Tibial nerve (tissue), 4 donors: ENCODE measurements around the gene RAB6B. TPM values are rescaled to one million over a fixed set of nuclear protein-coding genes. Genes with fewer than 3 reads are reported as not detected.

Experiments
- DNase-seq, 2 donors: peaks; one replicate each; pipeline ENCODE4 v3.0.0-alpha.2; 2019; ENCODE audit warnings: low spot score in 2 of 2
- H3K27ac ChIP-seq, 4 donors: fragments of 200-600 bp; sonication (generic) in 3 of 4; one replicate each; pipeline ENCODE4 v1.5.1; 2017 to 2019; ENCODE audit warnings: mild to moderate bottlenecking in 1 of 4
- H3K27me3 ChIP-seq, 2 donors: fragments of 200-600 bp; sonication (generic) in 1 of 2; one replicate each; pipeline versions ENCODE4 v1.5.1 to v1.6.0; 2017 to 2019
- H3K36me3 ChIP-seq, 3 donors: fragments of 200-600 bp; sonication (generic); one replicate each; pipeline ENCODE4 v1.5.1; 2018 to 2019
- H3K4me1 ChIP-seq, 4 donors: fragments of 200-600 bp; sonication (generic) in 3 of 4; one replicate each; pipeline ENCODE4 v1.5.1; 2017 to 2019
- H3K4me3 ChIP-seq, 4 donors: fragments of 200-600 bp; sonication (generic) in 3 of 4; one replicate each; pipeline ENCODE4 v1.5.1; 2017 to 2019; ENCODE audit warnings: mild to moderate bottlenecking in 1 of 4, moderate library complexity in 1 of 4
- H3K9me3 ChIP-seq, 4 donors: fragments of 200-600 bp; sonication (generic) in 3 of 4; one replicate each; pipeline ENCODE4 v1.5.1; 2017 to 2019
- EP300 ChIP-seq, 2 donors: sonication (generic); formaldehyde crosslinking; IDR thresholded peaks; one replicate each; pipeline ENCODE4 v1.6.1; 2017; ENCODE audit warnings: antibody characterized with exemption in 2 of 2, mild to moderate bottlenecking in 1 of 2
- POLR2A ChIP-seq, 2 donors: fragments of 450-650 bp; IDR thresholded peaks; one replicate each; pipeline ENCODE4 v1.6.1; 2017; ENCODE audit warnings: antibody characterized with exemption in 2 of 2, mild to moderate bottlenecking in 2 of 2, moderate library complexity in 2 of 2
- WGBS, 2 donors: methylation state at CpG; one replicate each; pipeline ENCODE4 v1.1.5; 2018; 5-methylcytosine and 5-hydroxymethylcytosine counted together
- total RNA-seq, 4 donors: library from RNA; depleted of rRNA; stranded (reverse); fragments of >200 nt; gene quantifications; one replicate each; pipeline ENCODE4 v1.1.0, GENCODE V29; 2016
- TF ChIP-seq, protein P1 (sequence below), 5 experiments: fragments of 200-600 bp in 3 of 5; fragments of 450-650 bp in 2 of 5; sonication (generic) in 3 of 5; IDR thresholded peaks; one replicate each; pipeline ENCODE4 v1.5.1; 2016 to 2019; ENCODE audit warnings: antibody characterized with exemption in 5 of 5, mild to moderate bottlenecking in 3 of 5, moderate library complexity in 2 of 5

RAB6B gene
- total RNA-seq, 4 donors from 2014 or later: 1.4 to 3.6 (median 2.0) TPM

DNA sequence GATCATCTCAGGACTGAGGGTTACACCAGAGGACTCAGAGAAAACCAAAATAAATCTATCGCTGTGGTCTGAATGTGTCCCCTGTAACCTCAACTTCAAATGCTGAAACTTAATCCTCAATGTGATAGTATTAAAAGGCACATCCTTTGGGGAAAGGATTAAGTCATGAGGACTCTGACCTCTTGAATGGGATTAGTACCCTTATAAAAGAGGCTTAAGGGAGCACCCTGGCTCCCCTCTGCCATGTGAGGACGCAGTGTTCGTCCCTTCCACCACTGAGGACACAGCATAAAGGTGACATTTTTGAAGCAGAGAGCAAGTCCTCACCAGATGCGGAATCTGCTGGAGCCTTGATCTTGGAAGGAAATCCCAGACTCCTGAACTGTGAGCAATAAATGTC is 50.6 kb downstream of the RAB6B start:
- no peaks in the 10 kb centered on the region for H3K27me3 ChIP-seq
- no peak overlapping the region for H3K4me3 ChIP-seq
- no peaks in the 10 kb centered on the region for H3K36me3 ChIP-seq
- H3K27ac ChIP-seq: no peak overlapping the region
- 94 to 95% methylated on average over 4 of the region's 4 CpGs for WGBS, 2 donors
- peaks cover 0 to 5% (median 0%) of the 10 kb centered on the region in 4 donors for H3K9me3 ChIP-seq
- TF ChIP-seq POLR2A (IDR thresholded peaks at IDR 0.05): no peak
- TF ChIP-seq, protein P1, sequence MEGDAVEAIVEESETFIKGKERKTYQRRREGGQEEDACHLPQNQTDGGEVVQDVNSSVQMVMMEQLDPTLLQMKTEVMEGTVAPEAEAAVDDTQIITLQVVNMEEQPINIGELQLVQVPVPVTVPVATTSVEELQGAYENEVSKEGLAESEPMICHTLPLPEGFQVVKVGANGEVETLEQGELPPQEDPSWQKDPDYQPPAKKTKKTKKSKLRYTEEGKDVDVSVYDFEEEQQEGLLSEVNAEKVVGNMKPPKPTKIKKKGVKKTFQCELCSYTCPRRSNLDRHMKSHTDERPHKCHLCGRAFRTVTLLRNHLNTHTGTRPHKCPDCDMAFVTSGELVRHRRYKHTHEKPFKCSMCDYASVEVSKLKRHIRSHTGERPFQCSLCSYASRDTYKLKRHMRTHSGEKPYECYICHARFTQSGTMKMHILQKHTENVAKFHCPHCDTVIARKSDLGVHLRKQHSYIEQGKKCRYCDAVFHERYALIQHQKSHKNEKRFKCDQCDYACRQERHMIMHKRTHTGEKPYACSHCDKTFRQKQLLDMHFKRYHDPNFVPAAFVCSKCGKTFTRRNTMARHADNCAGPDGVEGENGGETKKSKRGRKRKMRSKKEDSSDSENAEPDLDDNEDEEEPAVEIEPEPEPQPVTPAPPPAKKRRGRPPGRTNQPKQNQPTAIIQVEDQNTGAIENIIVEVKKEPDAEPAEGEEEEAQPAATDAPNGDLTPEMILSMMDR (IDR thresholded peaks at IDR 0.05): no peak
- TF ChIP-seq EP300 (IDR thresholded peaks at IDR 0.05): no peak
- no peaks in the 10 kb centered on the region for H3K4me1 ChIP-seq
- no peak for DNase-seq

DNA sequence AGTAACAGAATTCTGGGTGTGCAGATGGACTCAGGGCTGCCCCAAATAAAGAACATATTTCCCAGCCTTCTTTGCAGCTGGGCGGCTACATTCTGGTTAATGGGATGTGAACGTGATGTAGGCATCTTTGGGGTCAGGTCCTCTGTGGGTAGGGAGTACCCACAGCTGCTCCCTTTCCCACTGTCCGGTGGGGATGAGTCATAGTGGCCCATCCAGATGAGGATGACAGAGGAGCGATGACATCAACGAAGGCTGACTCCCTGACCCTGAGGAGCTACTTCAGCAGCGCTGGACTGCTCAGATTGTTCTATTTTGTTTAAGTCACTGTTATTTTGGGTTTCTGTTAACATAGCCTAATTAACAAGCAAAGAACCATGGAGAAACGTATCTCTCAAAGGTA is 52.0 kb downstream of the RAB6B start:
- H3K27ac ChIP-seq: no peak overlapping the region
- H3K27me3 ChIP-seq: no peaks in the 10 kb centered on the region
- no peak for DNase-seq
- peaks cover 0 to 5% (median 0%) of the 10 kb centered on the region in 4 donors for H3K9me3 ChIP-seq
- TF ChIP-seq, protein P1 (IDR thresholded peaks at IDR 0.05): no peak
- TF ChIP-seq POLR2A (IDR thresholded peaks at IDR 0.05) (no peak), EP300 (IDR thresholded peaks at IDR 0.05) (no peak)
- H3K36me3 ChIP-seq: no peaks in the 10 kb centered on the region
- no peaks in the 10 kb centered on the region for H3K4me1 ChIP-seq
- WGBS, 2 donors: 62 to 63% methylated on average over 7 of the region's 7 CpGs
- H3K4me3 ChIP-seq: no peak overlapping the region

DNA sequence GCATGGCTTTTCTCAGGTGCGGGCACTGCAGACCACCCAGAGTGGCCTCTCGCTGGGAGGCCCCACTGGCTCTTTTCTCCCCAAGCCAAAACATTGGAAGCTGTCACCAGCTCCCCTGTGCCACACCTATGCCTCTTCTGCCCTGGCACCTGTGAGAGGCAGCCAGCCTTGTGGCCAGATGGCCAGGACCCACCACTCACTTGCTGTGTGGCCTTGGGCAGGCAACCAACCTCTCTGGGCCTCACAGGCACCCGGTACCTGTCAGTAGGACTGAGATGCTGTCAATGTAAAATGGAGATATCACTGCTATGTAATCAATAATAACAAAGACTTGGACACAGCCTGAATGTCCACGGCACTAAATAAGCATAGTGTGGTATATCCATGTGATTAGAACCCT is 53.5 kb downstream of the RAB6B start:
- TF ChIP-seq, protein P1 (IDR thresholded peaks at IDR 0.05): no peak
- Histone ChIP-seq H3K27ac (no peak overlapping the region), H3K27me3 (no peaks in the 10 kb centered on the region), H3K36me3 (peaks cover 0 to 5% (median 0%) of the 10 kb centered on the region in 3 donors), H3K9me3 (peaks cover 0 to 5% (median 0%) of the 10 kb centered on the region in 4 donors), H3K4me1 (no peaks in the 10 kb centered on the region), H3K4me3 (no peak overlapping the region)
- DNase-seq: no peak
- 84% methylated on average over 4 of the region's 4 CpGs for WGBS, 2 donors

DNA sequence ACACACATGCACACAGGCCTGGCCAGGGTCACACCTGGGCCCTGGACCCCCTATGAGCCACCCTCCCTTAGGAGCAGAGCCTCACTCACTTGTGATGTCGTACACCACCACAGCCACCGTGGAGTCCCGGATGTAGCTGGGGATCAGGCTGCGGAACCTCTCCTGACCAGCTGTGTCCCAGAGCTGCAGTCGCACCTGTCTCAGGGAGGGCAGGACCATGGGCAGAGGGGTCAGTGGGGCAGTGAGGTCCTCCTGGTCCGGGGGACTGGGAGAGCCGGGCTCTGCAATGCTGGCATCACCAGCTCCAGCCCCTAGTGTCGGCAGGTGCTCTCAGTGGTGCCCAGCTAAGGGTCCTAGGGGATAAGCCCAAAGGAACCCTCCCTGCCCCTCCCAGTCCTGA is 54.5 kb downstream of the RAB6B start:
- Histone ChIP-seq H3K36me3 (peaks cover 0 to 5% (median 0%) of the 10 kb centered on the region in 3 donors), H3K27me3 (no peaks in the 10 kb centered on the region), H3K27ac (no peak overlapping the region), H3K4me1 (no peaks in the 10 kb centered on the region), H3K9me3 (peaks cover 0 to 5% (median 0%) of the 10 kb centered on the region in 4 donors), H3K4me3 (no peak overlapping the region)
- WGBS, 2 donors: 89 to 92% methylated on average over 6 to 8 of the region's 8 CpGs
- no peak for DNase-seq
- no peak for TF ChIP-seq POLR2A (IDR thresholded peaks at IDR 0.05)
- TF ChIP-seq EP300 (IDR thresholded peaks at IDR 0.05): no peak
- TF ChIP-seq, protein P1 (IDR thresholded peaks at IDR 0.05): no peak

DNA sequence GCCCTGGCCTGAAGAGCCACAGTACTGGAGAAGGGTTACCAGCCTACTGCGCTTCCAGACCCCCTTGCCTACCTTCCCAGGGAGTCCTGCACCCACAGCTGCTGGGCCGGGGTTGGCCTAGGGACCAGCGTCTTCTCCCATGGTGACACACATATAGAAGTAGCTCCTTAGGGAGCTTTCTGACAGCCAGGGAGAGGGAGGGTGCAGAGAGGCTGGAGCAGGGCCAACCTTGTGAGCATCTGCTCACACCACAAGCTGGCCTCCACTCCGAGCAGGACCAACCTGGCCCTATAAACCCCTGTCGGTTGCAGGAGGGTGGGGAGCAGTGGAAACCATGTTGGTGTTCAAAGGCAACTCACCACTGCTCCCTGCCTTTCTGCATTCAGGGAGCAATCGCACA is 54.9 kb downstream of the RAB6B start:
- H3K36me3 ChIP-seq: peaks cover 0 to 5% (median 0%) of the 10 kb centered on the region in 3 donors
- 92 to 93% methylated on average over 4 to 6 of the region's 6 CpGs for WGBS, 2 donors
- DNase-seq: no peak
- H3K4me1 ChIP-seq: no peaks in the 10 kb centered on the region
- H3K4me3 ChIP-seq: no peak overlapping the region
- TF ChIP-seq POLR2A (IDR thresholded peaks at IDR 0.05): no peak
- TF ChIP-seq, protein P1 (IDR thresholded peaks at IDR 0.05): no peak
- no peak for TF ChIP-seq EP300 (IDR thresholded peaks at IDR 0.05)
- no peak overlapping the region for H3K27ac ChIP-seq
- no peaks in the 10 kb centered on the region for H3K27me3 ChIP-seq
- H3K9me3 ChIP-seq: peaks cover 0 to 5% (median 0%) of the 10 kb centered on the region in 4 donors
